ENCODE measurements around the gene MYO5A. TPM values are rescaled to one million over a fixed set of nuclear protein-coding genes. Genes with fewer than 3 reads are reported as not detected.

MYO5A gene
- polyA plus RNA-seq, 1 of the 3 experiments (the other 2 are of a cell fraction): 11.0 TPM

GRCh38 chr15:52546031-52546751 is 17.5 kb upstream of the MYO5A start:
- TF ChIP-seq FOXM1 (IDR thresholded peaks at IDR 0.05; ENCODE audit: low read depth): no peak
- TF ChIP-seq TEAD4 (IDR thresholded peaks at IDR 0.05; ENCODE audit: borderline replicate concordance, insufficient read depth): no peak
- TF ChIP-seq, protein P1, sequence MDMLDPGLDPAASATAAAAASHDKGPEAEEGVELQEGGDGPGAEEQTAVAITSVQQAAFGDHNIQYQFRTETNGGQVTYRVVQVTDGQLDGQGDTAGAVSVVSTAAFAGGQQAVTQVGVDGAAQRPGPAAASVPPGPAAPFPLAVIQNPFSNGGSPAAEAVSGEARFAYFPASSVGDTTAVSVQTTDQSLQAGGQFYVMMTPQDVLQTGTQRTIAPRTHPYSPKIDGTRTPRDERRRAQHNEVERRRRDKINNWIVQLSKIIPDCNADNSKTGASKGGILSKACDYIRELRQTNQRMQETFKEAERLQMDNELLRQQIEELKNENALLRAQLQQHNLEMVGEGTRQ (IDR thresholded peaks at IDR 0.05; ENCODE audit: borderline replicate concordance, low read depth, low read length): no peak
- TF ChIP-seq MEF2A (IDR thresholded peaks at IDR 0.05; ENCODE audit: borderline replicate concordance, low read depth): no peak
- no peak for TF ChIP-seq RXRA (IDR thresholded peaks at IDR 0.05; ENCODE audit: borderline replicate concordance, low read depth)
- no peak for TF ChIP-seq SIN3A (IDR thresholded peaks at IDR 0.05; ENCODE audit: borderline replicate concordance, low read depth, low read length)
- TF ChIP-seq NFIC (IDR thresholded peaks at IDR 0.05; ENCODE audit: borderline replicate concordance): no peak
- TF ChIP-seq, protein P2, sequence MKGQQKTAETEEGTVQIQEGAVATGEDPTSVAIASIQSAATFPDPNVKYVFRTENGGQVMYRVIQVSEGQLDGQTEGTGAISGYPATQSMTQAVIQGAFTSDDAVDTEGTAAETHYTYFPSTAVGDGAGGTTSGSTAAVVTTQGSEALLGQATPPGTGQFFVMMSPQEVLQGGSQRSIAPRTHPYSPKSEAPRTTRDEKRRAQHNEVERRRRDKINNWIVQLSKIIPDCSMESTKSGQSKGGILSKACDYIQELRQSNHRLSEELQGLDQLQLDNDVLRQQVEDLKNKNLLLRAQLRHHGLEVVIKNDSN (IDR thresholded peaks at IDR 0.05; ENCODE audit: borderline replicate concordance, low read depth): no peak
- no peak for TF ChIP-seq PBX3 (IDR thresholded peaks at IDR 0.05)
- TF ChIP-seq RCOR1 (IDR thresholded peaks at IDR 0.05; ENCODE audit: low read length): no peak
- no peak for TF ChIP-seq ELF1 (IDR thresholded peaks at IDR 0.05)
- TF ChIP-seq GABPA (IDR thresholded peaks at IDR 0.05; ENCODE audit: low read depth): no peak
- TF ChIP-seq, protein P3, sequence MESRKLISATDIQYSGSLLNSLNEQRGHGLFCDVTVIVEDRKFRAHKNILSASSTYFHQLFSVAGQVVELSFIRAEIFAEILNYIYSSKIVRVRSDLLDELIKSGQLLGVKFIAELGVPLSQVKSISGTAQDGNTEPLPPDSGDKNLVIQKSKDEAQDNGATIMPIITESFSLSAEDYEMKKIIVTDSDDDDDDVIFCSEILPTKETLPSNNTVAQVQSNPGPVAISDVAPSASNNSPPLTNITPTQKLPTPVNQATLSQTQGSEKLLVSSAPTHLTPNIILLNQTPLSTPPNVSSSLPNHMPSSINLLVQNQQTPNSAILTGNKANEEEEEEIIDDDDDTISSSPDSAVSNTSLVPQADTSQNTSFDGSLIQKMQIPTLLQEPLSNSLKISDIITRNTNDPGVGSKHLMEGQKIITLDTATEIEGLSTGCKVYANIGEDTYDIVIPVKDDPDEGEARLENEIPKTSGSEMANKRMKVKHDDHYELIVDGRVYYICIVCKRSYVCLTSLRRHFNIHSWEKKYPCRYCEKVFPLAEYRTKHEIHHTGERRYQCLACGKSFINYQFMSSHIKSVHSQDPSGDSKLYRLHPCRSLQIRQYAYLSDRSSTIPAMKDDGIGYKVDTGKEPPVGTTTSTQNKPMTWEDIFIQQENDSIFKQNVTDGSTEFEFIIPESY (IDR thresholded peaks at IDR 0.05; ENCODE audit: borderline replicate concordance, low read depth): no peak
- no peak for TF ChIP-seq CTCF (IDR thresholded peaks at IDR 0.05)
- TF ChIP-seq IRF3 (IDR thresholded peaks at IDR 0.05; ENCODE audit: low read depth, low read length): no peak
- no peak for TF ChIP-seq FOSL2 (IDR thresholded peaks at IDR 0.05; ENCODE audit: borderline replicate concordance, low read depth)
- no peak for TF ChIP-seq EP300 (IDR thresholded peaks at IDR 0.05; ENCODE audit: borderline replicate concordance in 1 of 2, low read depth in 1 of 2, low read length in 1 of 2)
- no peak for TF ChIP-seq EZH2phosphoT487 (IDR thresholded peaks at IDR 0.05; ENCODE audit: borderline replicate concordance, low read depth)
- no peak for TF ChIP-seq NRF1 (IDR thresholded peaks at IDR 0.05; ENCODE audit: low read depth, low read length)
- no peak for TF ChIP-seq YY1 (IDR thresholded peaks at IDR 0.05; ENCODE audit: low read depth)
- POLR2A ChIA-PET: no interaction called here
- H3K4me3 ChIP-seq (ENCODE audit: low read depth in 2 of 2, low read length in 1 of 2): no peak overlapping the region
- H3K9ac ChIP-seq: no peak overlapping the region
- H3K79me2 ChIP-seq (ENCODE audit: insufficient read depth): peaks cover 3% of the 10 kb centered on the region; the same call in 1 of the 2 replicates
- WGBS (ENCODE audit: low lambda C conversion rate): 80% methylated on average over 2 of the region's 5 CpGs
- H3K36me3 ChIP-seq (replicated peaks in 1 of 2; ENCODE audit: control insufficient read depth in 1 of 2, insufficient read depth in 2 of 2, low read length in 1 of 2): peaks cover 42 to 54% of the 10 kb centered on the region in 2 experiments
- H3K4me1 ChIP-seq (ENCODE audit: control insufficient read depth in 1 of 2, insufficient read depth in 2 of 2, low read depth in 1 of 2, low read length in 1 of 2): no peaks in the 10 kb centered on the region
- H3K9me3 ChIP-seq: no peaks in the 10 kb centered on the region
- no peak overlapping the region for H3K27ac ChIP-seq (ENCODE audit: low read depth in 2 of 2, low read length in 1 of 2)
- H4K20me1 ChIP-seq (ENCODE audit: insufficient read depth): no peaks in the 10 kb centered on the region
- H2AFZ ChIP-seq (ENCODE audit: low read depth): no peak overlapping the region
- no peaks in the 10 kb centered on the region for H3K27me3 ChIP-seq (ENCODE audit: insufficient read depth)
- H3F3A ChIP-seq (replicated peaks; ENCODE audit: insufficient read depth): peaks cover 15% of the 10 kb centered on the region
- H3K4me2 ChIP-seq: no peak overlapping the region
- H3K9me2 ChIP-seq: no peaks in the 10 kb centered on the region
- CTCF ChIA-PET: interaction anchor here (1.0 kb wide), 1 partner anchor 12 kb away, joined by 3 read pairs; no protein-coding TSS in a partner anchor
- no peak for DNase-seq

Data from SK-N-SH (cell line).